H1 (cell line): ENCODE measurements around the gene SLX4IP. TPM values are rescaled to one million over a fixed set of nuclear protein-coding genes. Genes with fewer than 3 reads are reported as not detected.

Experiments used
- KDM1A ChIP-seq: fragments of 200-600, 300-600 bp; sonication (generic); IDR thresholded peaks from 2 replicates; pipeline ENCODE4 v1.7.1; 2016; ENCODE audit warnings: mild to moderate bottlenecking, low read length, borderline replicate concordance
- RFX5 ChIP-seq: IDR thresholded peaks from 2 replicates; pipeline ENCODE4 v1.6.1; 2011; ENCODE audit warnings: low read depth, low read length, improper control_type of control experiment, borderline replicate concordance
- polyA plus RNA-seq, 7 experiments: library from polyadenylated mRNA; depleted of rRNA in 3 of 7; stranded (reverse) in 5 of 7; unstranded in 2 of 7; fragments of >200 nt in 5 of 7; fragments of 200-250 nt in 2 of 7; gene quantifications; 1 replicate in 5 of 7; 2 replicates in 1 of 7; 4 replicates in 1 of 7; pipeline versions ENCODE4 v1.2.1 to v1.2.3, GENCODE V29; 2011 to 2013; ENCODE audit warnings: missing spikeins in 2 of 7, mixed read lengths in 2 of 7
- total RNA-seq: library from RNA; stranded (reverse); fragmentation: NEBNext Ultra II Directional; extraction: Animal tissue kit (Norgen Biotek cat#: 25700); gene quantifications from 2 replicates; pipeline ENCODE4 v1.2.1, GENCODE V29; 2021

The SLX4IP gene
- total and polyA plus RNA-seq, 2 of the 8 experiments (the other 6 are each of a cell fraction or from before 2014, with no cell fraction given), result 2.4 to 8.7 TPM

DNA sequence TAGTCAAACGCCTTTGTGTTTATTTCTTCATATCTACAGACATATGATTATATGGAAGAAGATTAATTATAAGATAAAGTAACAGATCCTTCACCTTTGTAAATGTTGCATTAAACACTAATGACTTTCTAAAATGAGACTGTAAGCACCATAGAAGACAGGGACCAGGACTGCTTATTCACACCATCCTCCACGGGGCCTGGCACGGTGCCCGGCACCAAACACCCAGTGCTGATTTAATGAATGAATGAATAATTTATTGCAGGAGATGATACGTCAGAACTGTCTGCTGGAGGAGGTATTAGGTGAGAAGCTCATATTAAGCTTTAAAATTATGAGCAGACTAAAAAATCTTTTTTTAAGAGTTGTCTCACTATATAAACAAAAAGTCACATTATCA is 88.3 kb downstream of the SLX4IP start (continued):
- TF ChIP-seq RFX5, result no peak
- no peak for TF ChIP-seq KDM1A
